Mesendoderm (in vitro differentiated cells): ENCODE results near the gene ZNF580.

Source experiments
- DNase-seq: peaks from one replicate; pipeline ENCODE4 v3.0.0; 2013
- H2AK5ac ChIP-seq: 2 replicates; pipeline ENCODE4 v1.6.1; 2013; ENCODE audit warnings: low read length, inconsistent platforms
- H2BK120ac ChIP-seq: 2 replicates; pipeline ENCODE4 v1.6.1; 2013; ENCODE audit warnings: low read depth, mild to moderate bottlenecking, low read length, moderate library complexity, mixed read lengths
- H2BK15ac ChIP-seq: replicated peaks from 2 replicates; pipeline ENCODE4 v1.6.1; 2013; ENCODE audit warnings: low read depth, mild to moderate bottlenecking, moderate library complexity
- H2BK5ac ChIP-seq: 2 replicates; pipeline ENCODE4 v1.6.1; 2013; ENCODE audit warnings: low read length, inconsistent platforms
- H3K18ac ChIP-seq: 2 replicates; pipeline ENCODE4 v1.6.1; 2013; ENCODE audit warnings: mild to moderate bottlenecking, low read length, mixed read lengths
- H3K23ac ChIP-seq: one replicate; pipeline ENCODE4 v1.6.1; 2013; ENCODE audit warnings: low read length
- H3K27ac ChIP-seq: 2 replicates; pipeline ENCODE4 v1.5.1; 2013; ENCODE audit warnings: low read depth, mild to moderate bottlenecking, inconsistent platforms, low read length, moderate library complexity
- H3K27me3 ChIP-seq: 2 replicates; pipeline ENCODE4 v1.6.1; 2013; ENCODE audit warnings: low read length, control low read depth, mild to moderate bottlenecking, inconsistent platforms; ENCODE audit not compliant: insufficient read depth, poor library complexity
- H3K36me3 ChIP-seq: 2 replicates; pipeline ENCODE4 v1.6.1; 2013; ENCODE audit warnings: low read length, inconsistent platforms; ENCODE audit not compliant: control insufficient read depth, insufficient read depth
- H3K4ac ChIP-seq: one replicate; pipeline ENCODE4 v1.6.1; 2013; ENCODE audit warnings: low read depth, mild to moderate bottlenecking, low read length, moderate library complexity
- H3K4me1 ChIP-seq: 2 replicates; pipeline ENCODE4 v1.6.1; 2013; ENCODE audit warnings: low read depth, low read length, inconsistent platforms; ENCODE audit not compliant: control insufficient read depth
- H3K4me2 ChIP-seq: 2 replicates; pipeline ENCODE4 v1.6.1; 2013; ENCODE audit warnings: low read length
- H3K4me3 ChIP-seq: 2 replicates; pipeline ENCODE4 v1.5.1; 2013; ENCODE audit warnings: mild to moderate bottlenecking, low read length
- H3K56ac ChIP-seq: one replicate; pipeline ENCODE4 v1.6.1; 2013; ENCODE audit warnings: low read length
- H3K79me1 ChIP-seq: 2 replicates; pipeline ENCODE4 v1.6.1; 2013; ENCODE audit warnings: low read length, inconsistent platforms
- H3K79me2 ChIP-seq: 2 replicates; pipeline ENCODE4 v1.6.1; 2013; ENCODE audit warnings: mild to moderate bottlenecking, low read length; ENCODE audit not compliant: control insufficient read depth, insufficient read depth
- H3K9ac ChIP-seq: 2 replicates; pipeline ENCODE4 v1.6.1; 2013; ENCODE audit warnings: low read length, inconsistent platforms
- H4K5ac ChIP-seq: one replicate; pipeline ENCODE4 v1.6.1; 2013; ENCODE audit warnings: low read length
- H4K8ac ChIP-seq: one replicate; pipeline ENCODE4 v1.6.1; 2013; ENCODE audit warnings: low read depth, mild to moderate bottlenecking, control low read depth, low read length, moderate library complexity
- WGBS: extraction: QIAGEN DNeasy Blood & Tissue Kit; methylation state at CpG from one replicate; pipeline ENCODE4 v1.1.7; 2013; ENCODE audit warnings: low lambda C conversion rate, missing lambda C conversion rate; ENCODE audit not compliant: insufficient coverage; ENCODE audit errors: extremely low coverage; 5-methylcytosine and 5-hydroxymethylcytosine counted together

The ZNF580 gene

DNA sequence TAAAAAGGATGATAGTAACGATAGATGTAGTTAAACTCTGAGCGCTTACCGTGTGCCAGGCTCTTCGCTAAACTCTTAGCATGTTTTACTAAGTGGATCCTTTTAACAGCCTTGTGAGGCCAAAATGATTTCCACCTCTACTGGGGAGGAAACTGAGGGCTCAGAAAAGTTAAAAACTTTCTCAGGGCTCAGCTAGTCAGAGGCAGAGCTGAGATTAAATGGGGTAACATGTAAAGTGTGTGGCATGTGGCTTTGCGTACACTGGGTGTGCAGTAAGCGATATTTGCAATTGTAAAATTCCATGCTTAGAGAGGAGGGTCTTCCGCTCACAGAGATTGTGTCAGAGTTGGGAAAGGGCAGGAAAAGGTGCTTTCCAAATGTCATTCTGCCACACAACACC, 15.8 kb downstream of the ZNF580 start:
- no peak overlapping the region for H3K27ac ChIP-seq
- peak overlapping the region; percentile 82 for H3K9ac ChIP-seq
- peaks cover 4% of the 10 kb centered on the region for H3K4me1 ChIP-seq
- no peak overlapping the region for H2AK5ac ChIP-seq
- no peak overlapping the region for H2BK15ac ChIP-seq
- no peak overlapping the region for H2BK120ac ChIP-seq
- peak overlapping the region; percentile 85 for H3K4me2 ChIP-seq
- peak overlapping the region; percentile 64 for H3K4me3 ChIP-seq
- no peak overlapping the region for H3K4ac ChIP-seq
- peak overlapping the region; percentile 97 for H3K56ac ChIP-seq
- DNase-seq: no peak
- H3K23ac ChIP-seq: no peak overlapping the region
- H4K8ac ChIP-seq: no peak overlapping the region
- peaks cover 58% of the 10 kb centered on the region for H3K79me2 ChIP-seq
- no peak overlapping the region for H2BK5ac ChIP-seq
- no peak overlapping the region for H4K5ac ChIP-seq
- no peaks in the 10 kb centered on the region for H3K79me1 ChIP-seq
- WGBS: 100% methylated on average over 1 of the region's 7 CpGs
- H3K27me3 ChIP-seq: no peaks in the 10 kb centered on the region
- no peak overlapping the region for H3K18ac ChIP-seq
- no peaks in the 10 kb centered on the region for H3K36me3 ChIP-seq

DNA sequence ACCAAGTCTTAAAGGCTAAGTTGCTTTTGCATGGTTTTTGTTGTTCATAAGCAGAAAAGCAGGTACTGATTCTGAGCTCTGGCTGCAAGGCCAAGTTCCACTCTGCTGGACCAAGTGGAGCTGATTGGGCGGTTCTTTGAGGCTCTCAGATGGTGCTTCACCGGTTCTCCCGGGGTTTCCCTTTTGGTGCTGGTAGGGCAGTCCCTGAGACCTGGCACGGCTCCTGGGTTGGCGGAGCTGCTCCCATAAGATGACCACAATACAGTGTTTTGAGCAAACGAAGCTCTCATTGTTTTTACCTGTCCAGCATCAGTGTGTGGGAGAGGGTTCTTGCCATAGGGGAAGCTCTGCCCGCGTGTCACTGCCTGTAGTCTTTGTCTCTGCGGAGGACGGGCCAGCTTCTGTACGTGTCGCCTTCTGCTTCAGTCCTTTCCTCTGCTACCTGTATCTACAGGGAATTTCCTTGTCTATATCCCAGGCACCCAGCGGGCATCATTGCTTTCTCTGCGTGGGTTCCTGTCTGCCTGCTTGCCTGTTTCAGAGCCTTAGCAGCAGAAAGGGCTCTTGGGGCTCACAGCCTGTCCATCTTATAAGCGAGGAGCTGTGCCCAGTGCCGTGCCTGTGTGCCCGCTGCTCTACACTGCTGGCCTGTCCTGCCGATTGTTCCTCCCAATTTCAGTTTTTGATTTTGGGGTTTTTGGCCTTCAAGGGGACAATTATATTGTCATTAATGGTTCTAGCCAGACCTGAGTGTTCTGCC, 16.4 kb downstream of the ZNF580 start:
- Histone ChIP-seq H3K56ac (peak overlapping the region; percentile 97), H3K79me1 (no peaks in the 10 kb centered on the region), H2AK5ac (no peak overlapping the region), H3K18ac (no peak overlapping the region), H4K8ac (no peak overlapping the region), H3K36me3 (no peaks in the 10 kb centered on the region), H3K4me2 (peak overlapping the region; percentile 85), H3K4ac (no peak overlapping the region), H3K79me2 (peaks cover 62% of the 10 kb centered on the region), H3K23ac (no peak overlapping the region), H2BK120ac (no peak overlapping the region), H3K9ac (peak overlapping the region; percentile 82), H3K27me3 (no peaks in the 10 kb centered on the region), H4K5ac (no peak overlapping the region), H2BK5ac (no peak overlapping the region), H2BK15ac (no peak overlapping the region), H3K27ac (no peak overlapping the region), H3K4me1 (peaks cover 4% of the 10 kb centered on the region), H3K4me3 (peak overlapping the region; percentile 15)
- no peak for DNase-seq
- no CpG with 5 or more reads among the region's 18 CpGs for WGBS

DNA sequence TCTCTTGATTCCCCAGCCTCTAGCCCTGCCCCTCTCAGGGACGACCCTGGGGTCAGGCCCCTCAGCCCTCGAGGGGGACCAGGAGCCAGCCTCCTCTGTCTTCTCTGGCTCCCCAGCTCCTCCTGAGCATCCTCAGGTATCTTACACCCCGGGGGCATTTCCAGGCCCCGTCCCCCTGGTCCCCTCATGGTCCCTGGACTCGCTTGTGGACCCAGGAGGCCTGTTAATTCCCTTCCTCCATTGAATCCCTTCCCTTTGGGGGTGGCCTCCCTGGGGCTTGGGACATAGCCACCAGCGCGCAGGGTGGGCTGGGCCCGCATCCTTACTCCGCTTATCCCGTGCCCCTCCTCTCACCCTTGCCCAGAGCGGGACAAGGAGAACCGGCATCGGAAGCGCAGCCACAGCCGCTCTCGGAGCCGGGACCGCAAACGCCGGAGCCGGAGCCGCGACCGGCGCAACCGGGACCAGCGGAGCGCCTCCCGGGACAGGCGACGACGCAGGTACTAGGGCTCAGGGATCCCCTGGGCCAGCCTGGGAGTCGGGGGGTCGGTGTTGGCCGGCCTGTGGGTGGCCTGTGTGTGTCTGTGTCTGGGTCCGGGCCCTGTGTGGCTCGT, 18.2 kb downstream of the ZNF580 start:
- WGBS: no CpG with 5 or more reads among the region's 37 CpGs
- no peak overlapping the region for H2BK15ac ChIP-seq
- peaks cover 78% of the 10 kb centered on the region for H3K79me2 ChIP-seq
- H3K27ac ChIP-seq: no peak overlapping the region
- no peak overlapping the region for H2BK120ac ChIP-seq
- no peak overlapping the region for H3K4me3 ChIP-seq
- H3K18ac ChIP-seq: no peak overlapping the region
- H3K79me1 ChIP-seq: peaks cover 5% of the 10 kb centered on the region
- H3K4ac ChIP-seq: no peak overlapping the region
- no peak overlapping the region for H3K4me2 ChIP-seq
- no peak overlapping the region for H2AK5ac ChIP-seq
- no peak overlapping the region for H4K5ac ChIP-seq
- peaks cover 4% of the 10 kb centered on the region for H3K4me1 ChIP-seq
- no peak overlapping the region for H3K56ac ChIP-seq
- H3K23ac ChIP-seq: no peak overlapping the region
- no peaks in the 10 kb centered on the region for H3K27me3 ChIP-seq
- no peak for DNase-seq
- H4K8ac ChIP-seq: no peak overlapping the region
- H2BK5ac ChIP-seq: no peak overlapping the region
- peaks cover 13% of the 10 kb centered on the region for H3K36me3 ChIP-seq
- no peak overlapping the region for H3K9ac ChIP-seq

DNA sequence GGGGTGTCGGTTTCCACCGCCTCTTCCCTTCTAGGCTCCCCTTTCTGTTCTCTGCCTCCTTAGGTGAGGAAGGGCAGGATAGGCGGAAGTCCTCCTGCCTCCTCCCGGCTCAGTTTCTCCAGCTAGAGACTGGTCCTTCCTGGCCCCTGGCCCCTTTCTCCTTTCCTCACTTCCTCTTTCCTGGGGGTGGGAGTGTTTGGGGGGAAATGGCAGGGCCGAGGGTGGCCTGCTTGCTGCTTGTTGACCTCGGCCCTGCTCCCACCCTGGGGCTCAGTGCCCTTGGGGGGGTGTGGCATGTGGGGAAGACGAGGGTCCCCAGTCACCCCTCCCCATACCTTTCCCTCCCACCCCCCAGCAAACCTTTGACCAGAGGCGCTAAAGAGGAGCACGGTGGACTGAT, 19.0 kb downstream of the ZNF580 start:
- WGBS: no CpG with 5 or more reads among the region's 9 CpGs
- peaks cover 7% of the 10 kb centered on the region for H3K79me1 ChIP-seq

DNA sequence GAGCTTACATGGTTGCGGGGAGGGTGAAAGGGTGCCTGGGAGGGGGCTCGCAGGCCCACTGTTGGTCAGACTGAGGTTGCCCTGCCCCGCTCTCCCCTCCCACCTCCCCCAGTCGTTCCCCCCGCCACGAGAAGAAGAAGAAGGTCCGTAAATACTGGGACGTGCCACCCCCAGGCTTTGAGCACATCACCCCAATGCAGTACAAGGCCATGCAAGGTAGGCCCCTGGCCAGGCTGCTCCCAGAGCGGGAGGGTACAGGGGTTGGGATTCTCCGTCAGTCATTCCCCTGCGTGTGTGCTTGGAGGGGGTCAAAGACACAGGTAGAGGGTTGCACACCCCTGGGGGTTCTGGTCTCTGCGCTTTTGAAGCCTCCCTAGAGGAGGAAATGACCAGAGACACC, 19.6 kb downstream of the ZNF580 start:
- DNase-seq: no peak
- H3K56ac ChIP-seq: no peak overlapping the region
- H2BK15ac ChIP-seq: no peak overlapping the region
- H3K23ac ChIP-seq: no peak overlapping the region
- no peak overlapping the region for H3K9ac ChIP-seq
- no peaks in the 10 kb centered on the region for H3K27me3 ChIP-seq
- no peak overlapping the region for H3K4me3 ChIP-seq
- no CpG with 5 or more reads among the region's 12 CpGs for WGBS
- H3K4me1 ChIP-seq: peaks cover 4% of the 10 kb centered on the region
- no peak overlapping the region for H3K4me2 ChIP-seq
- H4K5ac ChIP-seq: no peak overlapping the region
- no peak overlapping the region for H2BK120ac ChIP-seq
- H3K79me1 ChIP-seq: peaks cover 7% of the 10 kb centered on the region
- H4K8ac ChIP-seq: no peak overlapping the region
- no peak overlapping the region for H3K27ac ChIP-seq
- peaks cover 20% of the 10 kb centered on the region for H3K36me3 ChIP-seq
- no peak overlapping the region for H2AK5ac ChIP-seq
- H2BK5ac ChIP-seq: no peak overlapping the region
- H3K18ac ChIP-seq: no peak overlapping the region
- peaks cover 87% of the 10 kb centered on the region for H3K79me2 ChIP-seq
- H3K4ac ChIP-seq: no peak overlapping the region

More for the DNA sequence above, 19.0 kb downstream of the ZNF580 start:
- peaks cover 85% of the 10 kb centered on the region for H3K79me2 ChIP-seq
- no peak overlapping the region for H3K18ac ChIP-seq
- H3K56ac ChIP-seq: no peak overlapping the region
- H3K4ac ChIP-seq: no peak overlapping the region
- H4K8ac ChIP-seq: no peak overlapping the region
- DNase-seq: no peak
- H3K36me3 ChIP-seq: peaks cover 18% of the 10 kb centered on the region
- no peak overlapping the region for H3K9ac ChIP-seq
- no peak overlapping the region for H2BK15ac ChIP-seq
- no peak overlapping the region for H2BK120ac ChIP-seq
- no peak overlapping the region for H4K5ac ChIP-seq
- no peak overlapping the region for H2BK5ac ChIP-seq
- H2AK5ac ChIP-seq: no peak overlapping the region
- H3K27me3 ChIP-seq: no peaks in the 10 kb centered on the region
- H3K27ac ChIP-seq: no peak overlapping the region
- H3K4me3 ChIP-seq: no peak overlapping the region
- H3K4me2 ChIP-seq: no peak overlapping the region
- no peak overlapping the region for H3K23ac ChIP-seq
- H3K4me1 ChIP-seq: peaks cover 4% of the 10 kb centered on the region
